ENCODE data around the gene RICTOR.

DNA sequence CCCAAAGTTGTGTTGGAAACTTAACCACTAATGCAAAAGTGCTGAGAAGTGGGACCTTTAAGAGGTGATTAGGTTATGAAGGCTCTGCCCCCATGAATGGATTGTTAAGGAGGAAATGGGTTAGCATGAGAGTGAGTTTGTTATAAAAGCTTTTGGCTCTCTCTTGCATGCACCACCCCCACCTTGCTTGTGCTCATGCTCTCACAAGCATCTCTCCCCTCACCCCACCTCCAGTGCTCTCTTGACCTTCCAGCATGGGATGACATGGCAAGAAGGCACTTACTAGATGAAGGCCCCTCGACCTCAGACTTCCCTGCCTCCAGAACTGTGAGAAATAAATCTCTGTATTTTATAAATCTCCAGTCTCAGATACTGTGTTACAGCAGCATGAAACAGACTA is 52.8 kb downstream of the RICTOR start:
- TF ChIP-seq, protein P1, sequence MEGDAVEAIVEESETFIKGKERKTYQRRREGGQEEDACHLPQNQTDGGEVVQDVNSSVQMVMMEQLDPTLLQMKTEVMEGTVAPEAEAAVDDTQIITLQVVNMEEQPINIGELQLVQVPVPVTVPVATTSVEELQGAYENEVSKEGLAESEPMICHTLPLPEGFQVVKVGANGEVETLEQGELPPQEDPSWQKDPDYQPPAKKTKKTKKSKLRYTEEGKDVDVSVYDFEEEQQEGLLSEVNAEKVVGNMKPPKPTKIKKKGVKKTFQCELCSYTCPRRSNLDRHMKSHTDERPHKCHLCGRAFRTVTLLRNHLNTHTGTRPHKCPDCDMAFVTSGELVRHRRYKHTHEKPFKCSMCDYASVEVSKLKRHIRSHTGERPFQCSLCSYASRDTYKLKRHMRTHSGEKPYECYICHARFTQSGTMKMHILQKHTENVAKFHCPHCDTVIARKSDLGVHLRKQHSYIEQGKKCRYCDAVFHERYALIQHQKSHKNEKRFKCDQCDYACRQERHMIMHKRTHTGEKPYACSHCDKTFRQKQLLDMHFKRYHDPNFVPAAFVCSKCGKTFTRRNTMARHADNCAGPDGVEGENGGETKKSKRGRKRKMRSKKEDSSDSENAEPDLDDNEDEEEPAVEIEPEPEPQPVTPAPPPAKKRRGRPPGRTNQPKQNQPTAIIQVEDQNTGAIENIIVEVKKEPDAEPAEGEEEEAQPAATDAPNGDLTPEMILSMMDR (conservative IDR thresholded peaks at IDR 0.05; ENCODE audit: low read depth, low read length), result no peak
- TF ChIP-seq RFX5 (IDR thresholded peaks at IDR 0.05; ENCODE audit: low read depth, low read length) (no peak), FOS (IDR thresholded peaks at IDR 0.05; ENCODE audit: low read depth, low read length) (no peak), MAFK (IDR thresholded peaks at IDR 0.05; ENCODE audit: low read depth, low read length) (no peak), SMC3 (IDR thresholded peaks at IDR 0.05; ENCODE audit: low read depth, low read length) (no peak)
